H1 (cell line): ENCODE data around the gene ZNF560.

Experiments
- CBX8 ChIP-seq: fragments of 300-800, 300-1000 bp; sonication (generic); IDR thresholded peaks from 2 replicates; pipeline ENCODE4 v1.7.1; 2016; ENCODE audit warnings: low read depth, low read length, borderline replicate concordance
- CTCF ChIP-seq, 3 experiments: IDR thresholded peaks; 1 replicate in 2 of 3; 2 replicates in 1 of 3; pipeline versions ENCODE4 v1.5.1 to v1.6.1; 2011; ENCODE audit warnings: low read length in 3 of 3, mild to moderate bottlenecking in 3 of 3, inconsistent platforms in 2 of 3, low read depth in 1 of 3, moderate library complexity in 1 of 3; ENCODE audit not compliant: insufficient read depth in 1 of 3; ENCODE audit errors: control extremely low read depth in 1 of 3
- EP300 ChIP-seq, 2 experiments: IDR thresholded peaks; 1 replicate in 1 of 2; 2 replicates in 1 of 2; pipeline ENCODE4 v1.6.1; 2011 to 2012; ENCODE audit warnings: low read depth in 2 of 2, low read length in 2 of 2, mild to moderate bottlenecking in 2 of 2, borderline replicate concordance in 1 of 2, inconsistent platforms in 1 of 2, moderate library complexity in 1 of 2
- EZH2 ChIP-seq: fragments of 200-600 bp; sonication (generic); IDR thresholded peaks from 2 replicates; pipeline ENCODE4 v1.7.1; 2012; ENCODE audit warnings: low read depth, mild to moderate bottlenecking, moderate library complexity, low read length, inconsistent platforms; ENCODE audit not compliant: severe bottlenecking
- POLR2A ChIP-seq, 2 experiments: IDR thresholded peaks; 1 replicate in 1 of 2; 2 replicates in 1 of 2; pipeline ENCODE4 v1.6.1; 2011; ENCODE audit warnings: low read depth in 2 of 2, low read length in 2 of 2, mild to moderate bottlenecking in 2 of 2; ENCODE audit errors: control extremely low read depth in 1 of 2
- POLR2AphosphoS5 ChIP-seq: IDR thresholded peaks from 2 replicates; pipeline ENCODE4 v1.6.1; 2011; ENCODE audit warnings: low read depth, low read length
- POU5F1 ChIP-seq: IDR thresholded peaks from 2 replicates; pipeline ENCODE4 v1.6.1; 2011; ENCODE audit warnings: low read depth, mild to moderate bottlenecking, low read length, moderate library complexity
- TAF1 ChIP-seq: IDR thresholded peaks from 2 replicates; pipeline ENCODE4 v1.6.1; 2011; ENCODE audit warnings: mild to moderate bottlenecking, low read depth, low read length
- YY1 ChIP-seq: IDR thresholded peaks from 2 replicates; pipeline ENCODE4 v1.6.1; 2011; ENCODE audit warnings: low read depth, mild to moderate bottlenecking, low read length

GRCh38 chr19:9538183-9539058, 40.0 kb upstream of the ZNF560 start, which contains the start of gene ZNF426:
- TF ChIP-seq CTCF (IDR thresholded peaks at IDR 0.05; ENCODE audit: control extremely low read depth in 1 of 3, insufficient read depth in 1 of 3, low read depth in 1 of 3, low read length in 3 of 3) (no peak), TAF1 (peak; percentile 97), POLR2AphosphoS5 (peak; percentile 82; the same call in 1 of the 2 replicates), CBX8 (no peak), POLR2A (IDR thresholded peaks at IDR 0.05; ENCODE audit: control extremely low read depth in 1 of 2, low read depth in 2 of 2, low read length in 2 of 2) (peak; percentile 88 to 95), EZH2 (no peak), POU5F1 (no peak), YY1 (peak; percentile 85), EP300 (IDR thresholded peaks at IDR 0.05; ENCODE audit: borderline replicate concordance in 1 of 2, low read depth in 2 of 2, low read length in 2 of 2) (peak in 1 of 2 experiments; percentile 64; a peak in 1 of 3 replicates)
